GM12875 (cell line): ENCODE measurements around the gene TPH1.
"Not testable (repeated sequence)": the region's sequence is repeated elsewhere in the genome, so short reads cannot be mapped to it uniquely, and the experiment has no call there.

Source experiments
- H3K4me3 ChIP-seq: one replicate; pipeline ENCODE4 v1.5.1; 2011; ENCODE audit warnings: low read depth, low read length, control low read depth
- CTCF ChIP-seq: IDR thresholded peaks from 2 replicates; pipeline ENCODE4 v1.5.1; 2011; ENCODE audit warnings: low read depth, mild to moderate bottlenecking, control low read depth, inconsistent platforms, low read length, moderate library complexity, borderline replicate concordance; ENCODE audit not compliant: insufficient read depth

The TPH1 gene

GRCh38 chr11:18001191-18001590, 44.9 kb downstream of the TPH1 start:
- no peak for TF ChIP-seq CTCF
- no peak overlapping the region for H3K4me3 ChIP-seq

- no peak for TF ChIP-seq CTCF
- no peak overlapping the region for H3K4me3 ChIP-seq
Observed at GRCh38 chr11:18000760-18001159, 45.3 kb downstream of the TPH1 start.

- H3K4me3 ChIP-seq, result not testable (repeated sequence)
Observed at GRCh38 chr11:18000128-18000527, 45.9 kb downstream of the TPH1 start.
